H54 (cell line): ENCODE data around the gene ARID1B.
A peak's percentile ranks its signal among the peaks of the same experiment; 100 is the strongest.

Source experiments
- DNase-seq: peaks from one replicate; pipeline ENCODE4 v3.0.0; 2011; ENCODE audit warnings: low spot score, mixed read lengths; ENCODE audit not compliant: insufficient read length
- FAIRE-seq: peaks from 3 replicates; lab custom pipeline; 2011; peaks lifted over from hg19 to GRCh38; lab: Jason Lieb, UNC
- POLR2A ChIP-seq: IDR thresholded peaks from 2 replicates; pipeline ENCODE4 v1.6.1; 2011; ENCODE audit warnings: low read depth, mild to moderate bottlenecking, low read length

The ARID1B gene

GRCh38 chr6:157229713-157230112 is 452.5 kb downstream of the ARID1B start:
- DNase-seq (no peak), FAIRE-seq (no peak)
- no peak for TF ChIP-seq POLR2A

DNA sequence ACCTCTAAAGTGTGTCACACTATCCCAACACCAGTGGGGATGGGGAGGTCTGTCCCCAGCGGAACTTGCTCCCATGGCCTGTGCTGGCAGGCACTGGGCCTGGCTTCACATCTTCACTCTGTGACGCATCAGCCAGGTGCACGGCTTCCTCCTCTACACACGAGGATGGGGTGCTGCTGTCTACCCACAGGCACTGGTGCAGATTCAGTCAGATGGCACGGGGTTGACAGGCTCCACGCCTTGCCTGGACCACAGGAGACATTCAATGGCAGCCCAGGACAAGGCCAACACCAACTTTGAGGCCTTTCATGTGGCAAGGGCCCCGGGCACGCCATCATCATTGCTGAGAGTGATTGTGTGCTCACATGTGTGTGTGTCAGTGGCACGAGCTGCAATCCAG is 453.7 kb downstream of the ARID1B start:
- no peak for TF ChIP-seq POLR2A
- FAIRE-seq (no peak), DNase-seq (no peak)

GRCh38 chr6:157232161-157232895 is 455.1 kb downstream of the ARID1B start:
- TF ChIP-seq POLR2A: no peak
- DNase-seq (no peak), FAIRE-seq (no peak)

DNA sequence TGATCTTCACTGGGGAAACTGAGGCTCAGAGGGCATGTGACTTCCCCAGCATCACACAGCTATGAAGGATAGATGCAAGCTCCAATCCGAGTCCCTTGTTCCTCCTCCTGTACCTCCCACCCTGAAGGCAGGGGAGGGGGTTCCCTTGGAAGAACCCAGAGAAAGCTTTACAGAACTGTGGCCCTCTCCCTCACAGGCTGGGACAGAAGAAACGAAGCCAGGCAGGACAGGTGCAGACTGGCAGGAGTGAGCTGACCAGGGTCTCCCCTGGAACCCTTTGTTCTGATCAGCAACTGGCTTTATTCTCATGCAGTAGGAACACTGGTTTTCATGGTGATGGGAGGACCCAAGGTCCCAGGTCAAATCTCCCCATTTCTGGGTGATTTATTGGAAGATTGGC is 456.0 kb downstream of the ARID1B start:
- FAIRE-seq: no peak
- no peak for TF ChIP-seq POLR2A
- no peak for DNase-seq

DNA sequence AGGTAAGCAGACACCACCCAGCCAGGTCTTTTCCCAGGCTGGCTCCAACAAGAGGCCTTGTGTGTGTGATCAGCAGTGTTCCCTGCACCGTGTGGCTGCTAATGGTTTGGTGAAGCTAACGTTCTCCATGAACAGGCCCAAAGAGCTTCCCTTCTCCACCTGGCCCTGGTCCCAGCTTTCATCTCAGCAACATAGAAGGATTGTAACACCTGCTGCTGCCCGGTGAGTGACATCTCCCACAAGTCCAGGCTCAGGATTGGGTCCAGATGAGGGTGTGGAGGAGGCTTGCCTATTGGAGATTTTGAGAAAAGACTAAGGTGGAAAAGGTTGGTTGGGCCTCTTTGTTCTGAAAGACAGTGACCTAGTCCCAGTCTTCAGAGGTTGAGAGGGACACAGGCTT is 456.5 kb downstream of the ARID1B start:
- FAIRE-seq (no peak), DNase-seq (no peak)
- TF ChIP-seq POLR2A: no peak

DNA sequence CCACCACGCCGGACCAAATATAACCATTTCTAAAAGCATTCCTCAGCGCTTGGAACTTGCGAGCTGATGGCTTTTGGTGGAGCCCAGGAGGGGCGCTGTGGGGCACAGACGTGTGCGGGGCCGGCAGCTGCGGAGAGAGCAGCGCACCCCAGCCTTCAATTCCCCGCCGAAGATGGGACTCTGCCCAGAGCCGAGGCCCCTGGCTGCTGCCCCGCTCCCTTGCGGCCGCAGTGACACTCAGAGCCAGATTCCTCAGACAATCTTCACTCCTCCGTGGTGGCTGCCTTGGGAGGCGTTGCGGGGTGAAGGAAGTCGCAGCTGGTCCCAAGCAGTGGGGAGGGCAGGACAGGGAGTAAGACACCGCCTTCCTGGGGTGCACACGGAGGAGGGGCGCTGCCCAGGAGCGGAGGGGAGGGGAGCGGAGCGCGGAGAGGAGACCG is 458.4 kb downstream of the ARID1B start:
- TF ChIP-seq POLR2A: no peak
- DNase-seq (no peak), FAIRE-seq (no peak)

GRCh38 chr6:157236040-157236725 is 459.0 kb downstream of the ARID1B start:
- FAIRE-seq (no peak), DNase-seq (no peak)
- TF ChIP-seq POLR2A: no peak

- no peak for FAIRE-seq
- DNase-seq: no peak
- TF ChIP-seq POLR2A: no peak
Observed at GRCh38 chr6:157238346-157238745, 461.2 kb downstream of the ARID1B start.

DNA sequence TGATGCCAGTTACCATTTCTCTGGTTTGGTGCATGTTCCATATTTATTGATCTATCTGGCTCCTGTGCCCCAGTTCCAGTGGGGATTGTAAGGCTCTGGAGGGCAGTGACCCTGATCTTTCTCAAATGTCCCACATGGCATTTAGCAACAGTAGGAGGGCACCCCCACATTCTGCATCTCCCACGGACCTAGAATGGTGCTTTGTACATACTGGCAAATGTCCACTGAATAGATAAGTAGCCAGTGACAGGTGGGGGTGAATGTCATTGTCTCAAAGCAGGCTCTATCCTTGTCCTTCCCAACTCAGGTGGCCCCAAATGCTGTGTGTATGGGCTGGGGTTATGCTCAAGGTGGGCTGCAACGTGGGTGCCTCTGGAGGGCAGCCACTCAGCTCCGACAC is 462.0 kb downstream of the ARID1B start:
- no peak for DNase-seq
- no peak for FAIRE-seq
- no peak for TF ChIP-seq POLR2A

DNA sequence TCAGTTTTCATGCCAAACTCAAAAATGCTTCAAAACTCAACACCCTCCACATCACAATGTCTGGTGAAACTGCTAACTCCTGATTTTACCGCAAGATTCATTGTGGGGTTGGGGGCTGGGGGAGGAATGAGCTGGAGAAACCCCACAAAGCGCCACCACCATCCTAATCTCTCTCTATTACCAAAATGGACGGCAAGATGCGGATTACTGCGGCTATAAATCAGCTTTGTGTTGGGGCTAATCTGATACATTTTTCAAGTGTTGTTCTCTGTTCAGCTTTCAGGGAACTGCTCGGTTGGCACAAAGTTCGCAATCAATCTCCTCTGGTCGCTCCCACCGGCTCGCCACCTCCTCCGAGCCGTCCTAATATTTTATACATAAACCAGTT is 462.5 kb downstream of the ARID1B start:
- TF ChIP-seq POLR2A: no peak
- DNase-seq: no peak
- no peak for FAIRE-seq

- TF ChIP-seq POLR2A: no peak
- DNase-seq: peak; percentile 65
- no peak for FAIRE-seq
Observed at GRCh38 chr6:157240059-157240959, 463.1 kb downstream of the ARID1B start.

- TF ChIP-seq POLR2A: no peak
- DNase-seq (no peak), FAIRE-seq (no peak)
Observed at GRCh38 chr6:157240960-157241311, 463.8 kb downstream of the ARID1B start.

DNA sequence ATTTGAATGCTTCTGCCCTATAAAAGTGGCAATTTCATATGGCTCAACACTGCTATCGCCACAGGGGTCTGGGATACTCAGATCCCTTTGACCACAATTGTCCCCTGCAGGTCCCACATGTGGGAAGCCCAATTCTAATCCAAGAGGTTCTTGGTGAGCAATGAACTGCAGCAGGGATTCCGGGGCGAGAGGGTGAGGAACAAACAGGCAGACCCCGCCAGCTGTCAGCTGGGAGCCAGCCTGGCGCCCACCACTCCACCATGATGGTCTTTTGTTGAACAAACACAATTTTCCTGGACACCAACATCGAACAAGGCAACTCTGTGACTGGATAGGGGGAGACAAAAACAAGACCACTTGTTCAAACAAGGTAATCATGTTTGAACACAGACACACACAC is 465.6 kb downstream of the ARID1B start:
- FAIRE-seq (no peak), DNase-seq (no peak)
- TF ChIP-seq POLR2A: no peak

DNA sequence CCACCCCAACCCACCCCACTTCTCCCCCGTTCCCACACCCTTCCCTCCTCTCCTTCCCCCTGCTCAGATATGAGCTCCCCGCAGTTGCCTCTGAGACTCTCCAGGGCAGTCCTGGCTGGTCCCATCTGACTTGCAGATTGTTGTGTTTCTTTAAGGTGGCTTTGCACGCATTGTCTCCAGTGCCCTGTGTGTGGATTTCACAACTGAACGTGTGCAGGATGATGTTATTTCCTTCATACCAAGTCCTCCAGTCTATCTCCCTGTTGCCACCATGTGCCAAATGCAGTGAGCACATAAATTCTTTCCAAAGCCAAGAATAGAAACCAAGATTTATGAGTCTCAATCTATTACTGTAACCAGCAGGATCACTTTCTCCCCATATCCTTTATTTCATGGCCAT is 467.0 kb downstream of the ARID1B start:
- FAIRE-seq (no peak), DNase-seq (no peak)
- TF ChIP-seq POLR2A: no peak
